ENCODE measurements around the gene CCDC152.

DNA sequence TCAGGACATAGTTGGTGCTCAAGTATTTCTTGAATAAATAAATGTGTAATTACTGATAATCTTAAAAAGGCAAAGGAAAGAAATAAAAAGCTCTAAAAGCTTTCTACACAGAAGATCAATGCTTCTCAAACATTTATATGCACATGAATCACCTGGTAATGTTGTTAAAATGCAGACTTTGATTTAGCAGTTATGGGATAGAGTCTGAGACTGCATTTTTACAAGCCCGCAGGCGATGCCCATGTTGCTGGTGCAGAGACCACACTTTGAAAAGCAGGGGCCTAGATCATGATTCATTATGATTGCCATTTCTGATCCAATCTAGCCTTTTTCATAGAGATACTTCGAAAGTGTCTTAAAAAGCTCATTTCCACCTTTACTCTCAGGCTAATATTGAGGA lies 3.5 kb upstream of the CCDC152 start:
- TF ChIP-seq, protein P1, sequence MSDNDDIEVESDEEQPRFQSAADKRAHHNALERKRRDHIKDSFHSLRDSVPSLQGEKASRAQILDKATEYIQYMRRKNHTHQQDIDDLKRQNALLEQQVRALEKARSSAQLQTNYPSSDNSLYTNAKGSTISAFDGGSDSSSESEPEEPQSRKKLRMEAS (IDR thresholded peaks at IDR 0.05), result no peak
- TF ChIP-seq, protein P2, sequence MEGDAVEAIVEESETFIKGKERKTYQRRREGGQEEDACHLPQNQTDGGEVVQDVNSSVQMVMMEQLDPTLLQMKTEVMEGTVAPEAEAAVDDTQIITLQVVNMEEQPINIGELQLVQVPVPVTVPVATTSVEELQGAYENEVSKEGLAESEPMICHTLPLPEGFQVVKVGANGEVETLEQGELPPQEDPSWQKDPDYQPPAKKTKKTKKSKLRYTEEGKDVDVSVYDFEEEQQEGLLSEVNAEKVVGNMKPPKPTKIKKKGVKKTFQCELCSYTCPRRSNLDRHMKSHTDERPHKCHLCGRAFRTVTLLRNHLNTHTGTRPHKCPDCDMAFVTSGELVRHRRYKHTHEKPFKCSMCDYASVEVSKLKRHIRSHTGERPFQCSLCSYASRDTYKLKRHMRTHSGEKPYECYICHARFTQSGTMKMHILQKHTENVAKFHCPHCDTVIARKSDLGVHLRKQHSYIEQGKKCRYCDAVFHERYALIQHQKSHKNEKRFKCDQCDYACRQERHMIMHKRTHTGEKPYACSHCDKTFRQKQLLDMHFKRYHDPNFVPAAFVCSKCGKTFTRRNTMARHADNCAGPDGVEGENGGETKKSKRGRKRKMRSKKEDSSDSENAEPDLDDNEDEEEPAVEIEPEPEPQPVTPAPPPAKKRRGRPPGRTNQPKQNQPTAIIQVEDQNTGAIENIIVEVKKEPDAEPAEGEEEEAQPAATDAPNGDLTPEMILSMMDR (IDR thresholded peaks at IDR 0.05 in 2 of 3, conservative IDR thresholded peaks at IDR 0.05 in 1 of 3; ENCODE audit: borderline replicate concordance in 1 of 3, insufficient read depth in 1 of 3, low read depth in 2 of 3, low read length in 2 of 3), result no peak
